Esophagus (tissue), 2 donors: Measurements from ENCODE around the gene EXOSC6. TPM values are rescaled to one million over a fixed set of nuclear protein-coding genes. Genes with fewer than 3 reads are reported as not detected.
A peak's percentile ranks its signal among the peaks of the same experiment; 100 is the strongest.
"Not testable (repeated sequence)": the region's sequence is repeated elsewhere in the genome, so short reads cannot be mapped to it uniquely, and the experiment has no call there.

Experiments used
- H3K27ac ChIP-seq, 2 donors: one replicate each; pipeline ENCODE4 v1.5.1; 2013; ENCODE audit warnings: low read depth in 2 of 2, mild to moderate bottlenecking in 2 of 2, inconsistent platforms in 1 of 2, low read length in 1 of 2, moderate library complexity in 1 of 2
- H3K27me3 ChIP-seq, 2 donors: one replicate each; pipeline ENCODE4 v1.6.1; 2013; ENCODE audit warnings: low read length in 2 of 2, control low read depth in 1 of 2, mild to moderate bottlenecking in 1 of 2; ENCODE audit not compliant: insufficient read depth in 2 of 2, control insufficient read depth in 1 of 2
- H3K36me3 ChIP-seq, 2 donors: one replicate each; pipeline ENCODE4 v1.6.1; 2013; ENCODE audit warnings: low read length in 1 of 2; ENCODE audit not compliant: control insufficient read depth in 2 of 2, insufficient read depth in 2 of 2
- H3K4me1 ChIP-seq, 2 donors: one replicate each; pipeline ENCODE4 v1.6.1; 2013; ENCODE audit warnings: low read length in 1 of 2; ENCODE audit not compliant: control insufficient read depth in 2 of 2, insufficient read depth in 2 of 2
- H3K4me3 ChIP-seq, 2 donors: one replicate each; pipeline ENCODE4 v1.5.1; 2013; ENCODE audit warnings: low read length in 2 of 2, mild to moderate bottlenecking in 2 of 2, low read depth in 1 of 2, moderate library complexity in 1 of 2
- H3K9me3 ChIP-seq, 2 donors: one replicate each; pipeline ENCODE4 v1.6.1; 2013; ENCODE audit warnings: mild to moderate bottlenecking in 2 of 2, low read depth in 1 of 2, low read length in 1 of 2, moderate library complexity in 1 of 2; ENCODE audit not compliant: control insufficient read depth in 2 of 2, insufficient read depth in 1 of 2
- WGBS, 2 donors: extraction: QIAGEN DNeasy Blood & Tissue Kit; methylation state at CpG; one replicate each; pipeline ENCODE4 v1.1.7; 2013; 5-methylcytosine and 5-hydroxymethylcytosine counted together
- polyA plus RNA-seq, 2 donors: library from polyadenylated mRNA; stranded (reverse); fragments of 200-250 nt; gene quantifications; one replicate each; pipeline ENCODE4 v1.2.3, GENCODE V29; 2013
- donor health status: healthy with polysubstance abuse.
- donor health status: Bipolar disorder and iron deficiency.

The EXOSC6 gene
- polyA plus RNA-seq, result 1 to 10 TPM; 6.9 to 7.0 TPM

GRCh38 chr16:70251629-70252354, at the start of gene EXOSC6:
Gene EXOSC6, minus strand, starts transcription at chr16:70251940. Its CDS starts 40 bp downstream, at chr16:70251900.
- peak within 1 kb of the TSS; percentile 91 to 94 for H3K27ac ChIP-seq
- WGBS, 2 donors, result 1 to 2% methylated on average over 56 to 65 of the region's 65 CpGs
- no peaks in the 10 kb centered on the region for H3K4me1 ChIP-seq
- H3K9me3 ChIP-seq, result no peaks in the 10 kb centered on the region
- H3K27me3 ChIP-seq, result no peaks in the 10 kb centered on the region
- H3K4me3 ChIP-seq, result peak within 1 kb of the TSS; percentile 75 to 95
- H3K36me3 ChIP-seq, result peaks cover 7 to 38% of the 10 kb centered on the region in 2 donors

DNA sequence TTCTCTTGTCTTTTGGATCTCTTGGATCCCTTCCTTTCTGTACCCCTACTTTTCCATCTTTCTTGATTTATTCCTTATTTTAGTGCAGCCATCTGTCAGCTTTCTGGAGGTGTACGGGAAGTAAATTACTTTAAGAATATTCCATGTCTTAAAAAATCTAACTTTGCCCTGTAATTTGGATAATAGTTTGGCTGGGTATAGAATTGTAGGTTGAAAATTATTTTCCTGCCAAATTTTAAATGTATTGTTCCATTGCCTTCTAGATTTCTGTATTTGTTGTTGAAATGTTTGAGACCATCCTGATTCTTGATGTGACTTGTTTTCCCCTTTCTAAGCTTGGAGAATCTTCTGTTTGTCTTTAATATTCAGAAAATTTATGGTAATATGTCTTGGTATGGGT, 49.4 kb upstream of the EXOSC6 start:
- no peak overlapping the region for H3K4me3 ChIP-seq
- H3K27me3 ChIP-seq, result no peaks in the 10 kb centered on the region
- WGBS, 2 donors, result 98 to 100% methylated on average over 1 of the region's 1 CpG
- no peak overlapping the region for H3K27ac ChIP-seq
- no peaks in the 10 kb centered on the region for H3K9me3 ChIP-seq
- no peaks in the 10 kb centered on the region for H3K4me1 ChIP-seq
- no peaks in the 10 kb centered on the region for H3K36me3 ChIP-seq

DNA sequence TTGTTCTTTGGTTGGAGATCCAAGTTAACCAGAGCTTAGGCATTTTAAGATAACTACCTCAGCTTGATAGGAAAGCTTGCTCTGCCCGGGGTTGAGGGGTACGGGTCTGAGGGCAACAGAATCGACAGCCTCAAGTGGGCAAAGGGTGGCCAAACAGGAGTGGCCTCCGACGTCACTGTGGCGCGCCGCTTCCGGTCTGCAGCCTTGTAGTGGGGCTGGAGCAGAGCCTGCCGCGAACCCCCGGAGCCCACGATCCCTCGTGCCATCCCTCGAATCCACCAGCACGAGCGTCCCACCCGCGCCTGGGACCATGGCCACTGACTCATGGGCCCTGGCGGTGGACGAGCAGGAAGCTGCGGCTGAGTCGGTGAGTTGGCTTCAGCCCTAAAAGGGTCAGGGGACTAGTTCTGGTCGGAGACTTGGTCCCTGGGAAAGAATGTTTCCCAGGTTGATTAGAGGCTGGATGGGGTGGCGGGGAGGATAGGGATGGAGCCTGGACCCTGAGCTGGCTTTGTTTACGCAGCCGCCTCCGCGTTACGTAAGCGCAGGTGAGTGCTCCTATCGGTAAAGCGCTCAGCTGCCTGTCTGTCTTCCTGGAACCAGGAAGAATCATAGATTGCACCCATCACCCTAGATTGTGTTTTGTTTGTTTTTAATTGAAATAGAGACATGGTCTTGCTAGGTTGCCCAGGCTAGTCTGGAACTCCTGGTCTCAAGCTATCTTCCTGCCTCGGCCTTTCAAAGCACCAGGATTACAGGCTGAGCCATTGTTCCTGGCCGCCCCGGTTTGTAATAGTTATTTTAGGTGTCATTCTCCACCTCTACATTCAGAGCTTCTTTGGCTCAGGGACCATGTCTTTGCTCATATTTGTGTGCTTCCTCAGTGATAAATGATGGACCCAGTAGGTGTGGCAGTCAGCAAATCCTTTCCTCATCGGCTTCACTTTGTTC, 47.5 kb upstream of the EXOSC6 start, which contains the start of gene DDX19B:
DDX19B (plus strand) TSS at position 199 of the 951 bp plus-strand sequence; CDS start at position 311, 112 bp downstream.
- H3K4me3 ChIP-seq, result peak within 1 kb of the TSS; percentile 89 to 98
- H3K27me3 ChIP-seq, result no peaks in the 10 kb centered on the region
- H3K4me1 ChIP-seq, result no peaks in the 10 kb centered on the region
- 1% methylated on average over 37 of the region's 37 CpGs for WGBS, 2 donors
- no peaks in the 10 kb centered on the region for H3K36me3 ChIP-seq
- H3K9me3 ChIP-seq, result no peaks in the 10 kb centered on the region
- peak within 1 kb of the TSS; percentile 97 to 99 for H3K27ac ChIP-seq

DNA sequence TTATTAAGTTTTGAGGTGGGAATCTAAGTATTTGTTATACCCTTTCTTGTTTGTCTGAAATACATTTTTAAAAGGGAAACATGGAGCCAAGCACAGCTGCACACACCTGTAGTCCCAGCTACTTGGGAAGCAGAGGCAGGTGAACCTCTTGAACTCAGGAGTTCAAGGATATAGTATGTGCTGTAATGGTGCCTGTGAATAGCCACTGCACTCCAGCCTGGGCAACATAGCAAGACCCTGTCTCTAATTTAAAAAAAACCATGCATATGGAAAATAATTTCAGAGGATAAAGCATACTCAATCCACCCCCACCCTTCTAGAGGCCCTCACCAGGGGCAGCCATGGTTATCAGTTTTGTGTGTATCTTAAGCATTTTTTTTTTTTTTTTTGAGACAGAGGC, 43.9 kb upstream of the EXOSC6 start:
- H3K9me3 ChIP-seq, result no peaks in the 10 kb centered on the region
- no peak overlapping the region for H3K27ac ChIP-seq
- no peak overlapping the region for H3K4me3 ChIP-seq
- H3K36me3 ChIP-seq, result no peaks in the 10 kb centered on the region
- no peaks in the 10 kb centered on the region for H3K4me1 ChIP-seq
- H3K27me3 ChIP-seq, result no peaks in the 10 kb centered on the region

GRCh38 chr16:70294385-70295025, 42.8 kb upstream of the EXOSC6 start:
- no peaks in the 10 kb centered on the region for H3K9me3 ChIP-seq
- 94 to 95% methylated on average over 28 of the region's 28 CpGs for WGBS, 2 donors
- no peaks in the 10 kb centered on the region for H3K36me3 ChIP-seq
- H3K4me3 ChIP-seq, result no peak overlapping the region
- no peaks in the 10 kb centered on the region for H3K27me3 ChIP-seq
- no peaks in the 10 kb centered on the region for H3K4me1 ChIP-seq
- H3K27ac ChIP-seq, result no peak overlapping the region

DNA sequence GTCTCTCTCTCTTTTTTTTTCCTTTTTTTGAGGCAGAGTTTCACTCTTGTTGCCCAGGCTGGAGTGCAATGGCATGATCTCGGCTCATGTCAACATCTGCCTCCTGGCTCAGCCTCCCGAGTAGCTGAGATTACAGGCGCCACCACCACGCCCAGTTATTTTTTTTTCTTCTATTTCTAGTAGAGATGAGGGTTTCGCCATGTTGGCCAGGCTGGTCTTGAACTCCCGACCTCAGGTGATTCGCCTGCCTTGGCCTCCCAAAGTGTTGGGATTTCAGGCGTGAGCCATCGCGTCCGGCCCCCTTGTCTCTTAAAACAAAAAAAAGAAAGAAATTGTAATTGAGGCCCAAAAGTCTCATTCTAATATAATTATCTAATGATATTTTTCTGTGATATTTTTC, 40.4 kb upstream of the EXOSC6 start:
- H3K4me1 ChIP-seq, H3K9me3 ChIP-seq, H3K27ac ChIP-seq, H3K27me3 ChIP-seq, H3K4me3 ChIP-seq, H3K36me3 ChIP-seq: not testable (repeated sequence)
- 88 to 92% methylated on average over 11 of the region's 11 CpGs for WGBS, 2 donors

DNA sequence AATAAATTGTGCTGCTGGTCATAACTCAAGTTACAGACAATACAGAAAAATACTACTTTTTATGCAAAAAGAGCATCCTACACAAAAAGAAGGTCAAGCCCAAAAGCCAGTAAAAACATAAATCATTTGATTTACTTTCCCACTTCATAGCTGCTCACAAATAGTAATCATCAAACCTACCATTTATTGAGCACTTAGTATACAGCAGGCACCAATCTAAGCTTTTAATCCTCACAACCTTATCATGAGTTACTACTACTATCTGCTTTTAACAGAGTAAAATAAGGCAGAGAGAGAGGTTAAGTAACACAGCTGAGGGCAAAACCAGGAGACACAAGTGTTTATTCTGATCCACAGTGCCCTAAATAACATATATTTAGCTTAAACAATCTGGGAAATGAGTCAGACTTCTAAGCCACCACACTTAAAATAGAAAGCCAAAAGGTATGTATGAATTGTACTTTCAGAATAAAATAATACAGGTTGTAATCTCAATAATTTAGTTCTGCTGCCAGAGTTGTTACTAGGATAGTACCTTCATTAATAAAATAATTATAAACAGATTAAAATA, 39.3 kb upstream of the EXOSC6 start:
- no peaks in the 10 kb centered on the region for H3K27me3 ChIP-seq
- H3K27ac ChIP-seq, result no peak overlapping the region
- H3K36me3 ChIP-seq, result no peaks in the 10 kb centered on the region
- no peak overlapping the region for H3K4me3 ChIP-seq
- no peaks in the 10 kb centered on the region for H3K4me1 ChIP-seq
- H3K9me3 ChIP-seq, result no peaks in the 10 kb centered on the region

DNA sequence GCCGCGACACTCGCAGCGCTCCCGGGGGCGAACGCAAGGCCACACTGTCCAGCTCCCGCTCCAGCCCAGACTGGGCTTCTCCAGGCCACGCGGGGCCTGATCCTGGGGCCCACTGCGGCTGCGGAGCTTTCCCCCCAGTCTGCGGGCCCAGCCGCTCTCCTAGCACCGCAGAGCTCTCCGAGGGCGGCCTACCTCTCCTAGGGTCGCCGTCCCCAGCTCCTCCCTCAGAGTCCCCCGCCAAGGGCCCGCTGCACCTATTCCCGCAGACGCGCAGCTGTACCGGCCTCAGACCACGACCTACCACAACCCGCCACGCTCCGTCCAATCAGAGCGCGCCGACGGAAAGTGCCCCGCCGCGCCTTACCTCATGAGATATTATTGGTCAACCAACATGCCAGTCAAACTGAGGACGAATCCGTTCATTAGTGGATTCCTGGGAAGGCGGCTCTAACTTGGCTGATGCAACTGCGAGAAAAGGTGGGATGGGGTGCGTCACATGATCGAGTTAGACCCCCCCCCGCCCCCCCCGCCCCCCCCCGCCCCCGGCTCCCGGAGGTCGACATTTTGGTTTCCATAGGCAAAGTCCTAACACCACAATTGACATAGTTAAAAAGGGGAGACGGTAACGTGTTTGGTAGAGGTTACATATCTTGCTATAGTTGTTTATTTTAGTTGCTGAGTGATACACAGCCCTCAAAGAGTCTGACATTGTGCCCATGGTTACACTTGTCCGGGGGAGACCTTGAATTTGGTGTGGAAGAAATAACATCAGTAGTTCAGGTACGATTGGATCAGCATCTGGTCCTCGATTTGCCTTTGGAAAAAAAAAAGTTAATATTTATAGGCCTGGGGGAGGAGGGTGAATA, 37.7 kb upstream of the EXOSC6 start, which contains the start of gene AARS1:
AARS1 (minus strand) TSS at position 278 of the 866 bp plus-strand sequence. CDS start 6,743 bp downstream, outside the sequence.
- Histone ChIP-seq H3K36me3 (no peaks in the 10 kb centered on the region), H3K9me3 (no peaks in the 10 kb centered on the region), H3K4me3 (peak within 1 kb of the TSS; percentile 80 to 92), H3K4me1 (no peaks in the 10 kb centered on the region), H3K27me3 (no peaks in the 10 kb centered on the region), H3K27ac (peak within 1 kb of the TSS; percentile 89 to 93)
- WGBS, 2 donors, result 0 to 1% methylated on average over 52 to 53 of the region's 53 CpGs
